ENCODE results near the gene UBE2I. TPM values are rescaled to one million over a fixed set of nuclear protein-coding genes. Genes with fewer than 3 reads are reported as not detected.
A peak's percentile ranks its signal among the peaks of the same experiment; 100 is the strongest.

The UBE2I gene
- total RNA-seq, 1 experiment from 2014 or later, result 290 TPM

DNA sequence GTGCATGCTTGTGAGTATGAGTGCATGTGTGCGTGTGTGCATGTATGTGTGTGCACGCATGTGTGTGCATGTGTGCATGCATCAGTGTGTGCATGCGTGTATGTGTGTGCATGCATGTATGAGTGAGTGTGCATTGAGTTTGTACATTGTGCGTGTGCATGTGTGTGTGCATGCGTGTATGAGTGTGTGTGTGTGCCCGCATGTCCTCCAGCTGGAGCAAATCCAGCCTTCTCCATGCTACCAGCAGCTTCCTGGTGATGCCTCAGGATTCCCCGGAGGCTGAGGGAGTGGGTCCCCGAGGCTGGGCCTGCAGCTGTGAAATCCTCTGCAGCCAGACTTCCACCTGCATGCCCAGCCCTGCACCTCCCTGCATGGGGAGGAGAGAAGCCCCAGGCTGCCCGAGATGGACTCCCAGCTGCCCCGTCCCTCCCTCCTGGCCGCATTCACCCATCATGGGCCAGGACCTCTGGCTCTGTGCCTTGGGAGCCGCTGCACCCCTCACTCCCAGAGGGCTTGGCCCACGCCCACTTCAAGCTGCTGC, 44.3 kb upstream of the UBE2I start:
- H2BK120ac ChIP-seq (ENCODE audit: low read depth, low read length, poor library complexity, severe bottlenecking), result no peak overlapping the region
- DNase-seq, result no peak
- H3K4me2 ChIP-seq (ENCODE audit: insufficient read depth, insufficient read length, low read length), result no peak overlapping the region
- no peak overlapping the region for H2AFZ ChIP-seq (ENCODE audit: low read length)
- no peak overlapping the region for H3K4ac ChIP-seq (ENCODE audit: low read depth, low read length)
- no peaks in the 10 kb centered on the region for H3K79me2 ChIP-seq (ENCODE audit: insufficient read depth, low read length)
- Mint-ChIP-seq H3K36me3 (ENCODE audit: insufficient read depth in 1 of 3, low read depth in 3 of 3) (peaks cover 0 to 4% (median 2%) of the 10 kb centered on the region in 3 experiments; a peak in 3 of 7 replicates), H3K4me1 (peaks cover 3 to 9% of the 10 kb centered on the region in 2 experiments), H3K27me3 (ENCODE audit: low read depth) (peaks cover 35% of the 10 kb centered on the region), H3K9me3 (peaks cover 11 to 19% of the 10 kb centered on the region in 2 experiments), H3K27ac (peak overlapping the region in 1 of 3 experiments; percentile 51; a peak in 1 of 7 replicates), H3K4me3 (no peak overlapping the region)
- no peak overlapping the region for H2BK20ac ChIP-seq (ENCODE audit: low read depth, low read length, poor library complexity, severe bottlenecking)
- no peak overlapping the region for H3K23ac ChIP-seq (ENCODE audit: insufficient read length, low read depth, low read length)
- H4K20me1 ChIP-seq (ENCODE audit: control insufficient read depth, insufficient read depth, insufficient read length), result no peaks in the 10 kb centered on the region
- no peak overlapping the region for H3K18ac ChIP-seq (ENCODE audit: insufficient read length, low read depth, low read length)
- no peaks in the 10 kb centered on the region for H3K27me3 ChIP-seq (ENCODE audit: insufficient read depth, low read length)
- no peak overlapping the region for H3K56ac ChIP-seq (ENCODE audit: insufficient read length, low read depth, low read length)
- H4K8ac ChIP-seq (replicated peaks; ENCODE audit: insufficient read length, low read depth, low read length), result no peak overlapping the region
- no peak overlapping the region for H3K27ac ChIP-seq (ENCODE audit: insufficient read length, low read depth, low read length)
- no peak overlapping the region for H4K5ac ChIP-seq (ENCODE audit: insufficient read length, low read depth, low read length)
- no peak overlapping the region for H2BK12ac ChIP-seq (ENCODE audit: insufficient read length, low read depth, low read length)
- no peak overlapping the region for H3K9ac ChIP-seq (ENCODE audit: extremely low read depth, insufficient read length, low read length)
- no peak overlapping the region for H2BK5ac ChIP-seq (ENCODE audit: insufficient read length, low read length)
- no peaks in the 10 kb centered on the region for H3K9me3 ChIP-seq (ENCODE audit: control insufficient read depth, low read depth, low read length)
- TF ChIP-seq, protein P1, sequence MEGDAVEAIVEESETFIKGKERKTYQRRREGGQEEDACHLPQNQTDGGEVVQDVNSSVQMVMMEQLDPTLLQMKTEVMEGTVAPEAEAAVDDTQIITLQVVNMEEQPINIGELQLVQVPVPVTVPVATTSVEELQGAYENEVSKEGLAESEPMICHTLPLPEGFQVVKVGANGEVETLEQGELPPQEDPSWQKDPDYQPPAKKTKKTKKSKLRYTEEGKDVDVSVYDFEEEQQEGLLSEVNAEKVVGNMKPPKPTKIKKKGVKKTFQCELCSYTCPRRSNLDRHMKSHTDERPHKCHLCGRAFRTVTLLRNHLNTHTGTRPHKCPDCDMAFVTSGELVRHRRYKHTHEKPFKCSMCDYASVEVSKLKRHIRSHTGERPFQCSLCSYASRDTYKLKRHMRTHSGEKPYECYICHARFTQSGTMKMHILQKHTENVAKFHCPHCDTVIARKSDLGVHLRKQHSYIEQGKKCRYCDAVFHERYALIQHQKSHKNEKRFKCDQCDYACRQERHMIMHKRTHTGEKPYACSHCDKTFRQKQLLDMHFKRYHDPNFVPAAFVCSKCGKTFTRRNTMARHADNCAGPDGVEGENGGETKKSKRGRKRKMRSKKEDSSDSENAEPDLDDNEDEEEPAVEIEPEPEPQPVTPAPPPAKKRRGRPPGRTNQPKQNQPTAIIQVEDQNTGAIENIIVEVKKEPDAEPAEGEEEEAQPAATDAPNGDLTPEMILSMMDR (conservative IDR thresholded peaks at IDR 0.05), result no peak
- H3K23me2 ChIP-seq (ENCODE audit: insufficient read length, low read depth, low read length, poor library complexity, severe bottlenecking), result no peaks in the 10 kb centered on the region
- H3T11ph ChIP-seq (ENCODE audit: low read length), result no peak overlapping the region
- no CpG with 5 or more reads among the region's 13 CpGs for WGBS (ENCODE audit: extremely low coverage, insufficient read length, low lambda C conversion rate)
- H4K91ac ChIP-seq (ENCODE audit: insufficient read length, low read depth, low read length), result no peak overlapping the region
- no peak overlapping the region for H2BK15ac ChIP-seq (ENCODE audit: low read depth, low read length)
- H3K4me1 ChIP-seq (ENCODE audit: insufficient read depth, low read length), result no peaks in the 10 kb centered on the region; the same call in 1 of the 2 replicates
- no peak overlapping the region for H2AK5ac ChIP-seq (ENCODE audit: insufficient read length, low read length)
- H3K79me1 ChIP-seq (ENCODE audit: insufficient read depth, low read depth, low read length, poor library complexity, severe bottlenecking), result no peaks in the 10 kb centered on the region
- no peak overlapping the region for H3K14ac ChIP-seq (ENCODE audit: insufficient read depth, low read length)

Measured in H9 (cell line).